NCI-H1092 treated with DMSO at 0.1 percent for 48 hours (cell line): Measurements from ENCODE around the gene SNX6.
"Not testable (repeated sequence)": the region's sequence is repeated elsewhere in the genome, so short reads cannot be mapped to it uniquely, and the experiment has no call there.

ENCODE experiments used
- DNase-seq: peaks from one replicate; lab custom pipeline; 2025; lab: John Stamatoyannopoulos, UW

SNX6 gene

GRCh38 chr14:34562776-34563150 lies 67.2 kb downstream of the SNX6 start:
- no peak for DNase-seq

DNA sequence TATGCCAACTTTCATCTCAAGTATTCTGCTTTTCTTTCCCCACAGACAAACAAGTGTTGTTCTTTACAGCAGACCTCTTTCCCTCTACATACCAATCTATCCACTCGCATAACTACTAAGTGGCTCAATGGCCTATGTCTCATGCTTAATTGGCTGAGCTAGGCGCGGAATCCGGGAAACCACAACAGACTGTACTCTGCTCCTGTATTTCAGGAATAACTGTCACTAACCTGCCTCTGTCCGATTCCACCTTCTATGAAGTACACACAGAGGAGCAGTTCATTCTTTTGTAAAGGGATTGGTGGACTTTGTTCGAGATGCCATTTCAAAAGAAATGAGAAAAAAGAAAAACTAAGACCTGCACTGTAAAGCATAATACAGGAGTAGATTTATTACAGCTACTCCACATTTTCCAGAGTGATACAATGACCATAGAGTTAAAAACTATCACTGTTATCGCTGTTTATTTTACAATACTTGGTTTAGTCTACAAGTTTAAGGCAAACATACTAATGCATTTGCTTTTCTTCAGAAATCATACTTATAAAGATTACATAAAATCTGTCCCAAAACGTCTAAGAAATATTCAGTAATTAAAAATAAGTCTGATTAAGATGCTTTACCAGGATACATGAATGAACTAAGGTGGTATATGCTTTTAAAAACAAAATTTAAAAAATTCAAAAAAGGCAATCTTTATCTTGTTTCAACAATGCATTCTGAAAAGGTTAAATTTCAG lies 67.7 kb downstream of the SNX6 start:
- DNase-seq: not testable (repeated sequence)

GRCh38 chr14:34556498-34556829 lies 73.5 kb downstream of the SNX6 start:
- not testable (repeated sequence) for DNase-seq

DNA sequence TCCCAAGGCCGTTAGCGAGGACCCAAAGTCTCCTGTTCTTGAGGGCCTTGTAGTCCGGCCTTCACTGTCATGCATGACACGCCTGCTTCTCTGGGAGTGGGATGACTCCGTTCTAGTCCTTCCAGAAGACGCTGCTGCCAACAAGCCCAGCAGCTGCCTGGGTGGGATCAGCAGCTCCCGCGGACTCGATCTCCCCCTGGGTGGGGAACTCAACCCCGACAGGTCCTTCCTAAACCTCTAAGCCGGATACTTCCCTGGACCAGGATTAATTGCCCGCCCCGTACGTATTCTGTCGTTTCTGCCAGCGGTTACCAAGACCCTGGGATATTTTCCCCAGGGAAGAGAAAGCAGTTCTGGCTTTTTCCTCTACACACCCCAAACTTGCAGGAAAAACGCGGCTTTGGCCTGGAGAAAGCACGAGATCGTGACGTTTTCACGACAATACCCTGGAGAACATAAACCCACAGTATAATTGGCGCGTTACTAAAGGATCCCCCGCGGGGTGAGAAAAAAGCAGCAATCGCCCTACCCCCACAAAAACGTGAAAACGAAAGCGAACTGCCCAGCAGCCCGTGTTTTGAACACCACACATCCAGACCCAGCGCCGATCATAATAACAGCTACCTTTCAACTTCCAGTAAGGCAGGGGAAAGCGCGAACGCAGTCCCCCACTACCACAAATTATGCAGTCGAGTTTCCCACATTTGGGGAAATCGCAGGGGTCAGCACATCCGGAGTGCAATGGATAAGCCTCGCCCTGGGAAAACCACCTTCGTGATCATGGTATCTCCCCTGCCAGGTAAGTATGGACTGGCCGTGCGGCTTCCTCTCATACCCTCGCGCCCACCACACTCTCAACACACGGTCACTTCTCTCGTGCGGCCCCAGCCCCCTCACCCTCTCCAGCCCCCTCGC lies 74.1 kb downstream of the SNX6 start:
- DNase-seq: not testable (repeated sequence)

- no peak for DNase-seq
Measured at GRCh38 chr14:34554540-34555250, 75.3 kb downstream of the SNX6 start.

DNA sequence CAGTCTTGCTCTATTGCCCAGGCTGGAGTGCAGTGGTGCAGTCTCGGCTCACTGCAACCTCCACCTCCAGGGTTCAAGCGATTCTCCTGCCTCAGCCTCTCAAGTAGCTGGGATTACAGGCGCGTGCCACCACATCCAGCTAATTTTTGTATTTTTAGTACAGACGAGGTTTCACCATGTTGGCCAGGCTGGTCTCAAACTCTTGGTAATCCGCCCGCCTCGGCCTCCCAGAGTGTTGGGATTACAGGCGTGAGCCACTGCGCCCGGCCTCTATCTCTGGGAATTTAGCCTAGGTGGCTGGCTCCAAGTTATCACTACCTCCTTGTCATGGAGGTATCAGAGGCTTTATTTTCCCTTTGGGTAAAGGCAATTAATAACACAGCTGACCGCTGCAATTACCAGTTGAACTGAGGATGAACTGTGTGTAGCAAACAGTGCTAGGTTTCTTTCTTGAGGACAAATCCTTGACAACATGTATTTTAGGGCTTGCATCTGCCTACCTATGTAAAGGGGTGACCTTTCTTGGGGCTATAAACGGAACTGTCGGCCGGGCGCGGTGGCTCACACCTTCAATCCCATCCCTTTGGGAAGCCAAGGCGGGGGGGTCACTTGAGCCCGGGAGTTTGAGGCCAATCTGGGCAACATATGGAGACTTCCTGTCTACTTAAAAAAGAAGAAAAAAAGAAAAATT lies 80.5 kb downstream of the SNX6 start:
- DNase-seq: not testable (repeated sequence)

GRCh38 chr14:34548472-34548981 lies 81.4 kb downstream of the SNX6 start:
- DNase-seq: no peak

DNA sequence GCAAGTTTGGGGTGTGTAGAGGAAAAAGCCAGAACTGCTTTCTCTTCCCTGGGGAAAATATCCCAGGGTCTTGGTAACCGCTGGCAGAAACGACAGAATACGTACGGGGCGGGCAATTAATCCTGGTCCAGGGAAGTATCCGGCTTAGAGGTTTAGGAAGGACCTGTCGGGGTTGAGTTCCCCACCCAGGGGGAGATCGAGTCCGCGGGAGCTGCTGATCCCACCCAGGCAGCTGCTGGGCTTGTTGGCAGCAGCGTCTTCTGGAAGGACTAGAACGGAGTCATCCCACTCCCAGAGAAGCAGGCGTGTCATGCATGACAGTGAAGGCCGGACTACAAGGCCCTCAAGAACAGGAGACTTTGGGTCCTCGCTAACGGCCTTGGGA lies 82.8 kb downstream of the SNX6 start:
- not testable (repeated sequence) for DNase-seq

DNA sequence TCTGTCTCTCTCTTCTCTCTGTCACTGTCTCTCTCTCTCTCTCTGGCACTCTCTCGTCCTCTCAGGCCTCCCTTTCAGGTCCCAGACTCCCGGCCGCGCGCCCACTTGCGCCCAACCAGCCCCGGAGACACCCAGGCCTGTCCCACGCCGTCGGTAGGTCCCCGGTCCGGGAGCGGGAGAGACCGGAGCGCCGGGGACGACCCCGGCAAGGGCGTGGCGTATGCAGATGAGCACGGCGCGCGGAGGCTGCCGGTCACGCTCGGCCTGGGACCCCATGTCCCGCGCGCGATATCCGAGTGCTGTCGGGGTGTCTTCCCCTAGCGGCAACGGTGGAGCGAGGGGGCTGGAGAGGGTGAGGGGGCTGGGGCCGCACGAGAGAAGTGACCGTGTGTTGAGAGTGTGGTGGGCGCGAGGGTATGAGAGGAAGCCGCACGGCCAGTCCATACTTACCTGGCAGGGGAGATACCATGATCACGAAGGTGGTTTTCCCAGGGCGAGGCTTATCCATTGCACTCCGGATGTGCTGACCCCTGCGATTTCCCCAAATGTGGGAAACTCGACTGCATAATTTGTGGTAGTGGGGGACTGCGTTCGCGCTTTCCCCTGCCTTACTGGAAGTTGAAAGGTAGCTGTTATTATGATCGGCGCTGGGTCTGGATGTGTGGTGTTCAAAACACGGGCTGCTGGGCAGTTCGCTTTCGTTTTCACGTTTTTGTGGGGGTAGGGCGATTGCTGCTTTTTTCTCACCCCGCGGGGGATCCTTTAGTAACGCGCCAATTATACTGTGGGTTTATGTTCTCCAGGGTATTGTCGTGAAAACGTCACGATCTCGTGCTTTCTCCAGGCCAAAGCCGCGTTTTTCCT lies 83.4 kb downstream of the SNX6 start:
- DNase-seq: not testable (repeated sequence)

GRCh38 chr14:34540181-34541059 lies 89.5 kb downstream of the SNX6 start:
- DNase-seq: not testable (repeated sequence)

DNA sequence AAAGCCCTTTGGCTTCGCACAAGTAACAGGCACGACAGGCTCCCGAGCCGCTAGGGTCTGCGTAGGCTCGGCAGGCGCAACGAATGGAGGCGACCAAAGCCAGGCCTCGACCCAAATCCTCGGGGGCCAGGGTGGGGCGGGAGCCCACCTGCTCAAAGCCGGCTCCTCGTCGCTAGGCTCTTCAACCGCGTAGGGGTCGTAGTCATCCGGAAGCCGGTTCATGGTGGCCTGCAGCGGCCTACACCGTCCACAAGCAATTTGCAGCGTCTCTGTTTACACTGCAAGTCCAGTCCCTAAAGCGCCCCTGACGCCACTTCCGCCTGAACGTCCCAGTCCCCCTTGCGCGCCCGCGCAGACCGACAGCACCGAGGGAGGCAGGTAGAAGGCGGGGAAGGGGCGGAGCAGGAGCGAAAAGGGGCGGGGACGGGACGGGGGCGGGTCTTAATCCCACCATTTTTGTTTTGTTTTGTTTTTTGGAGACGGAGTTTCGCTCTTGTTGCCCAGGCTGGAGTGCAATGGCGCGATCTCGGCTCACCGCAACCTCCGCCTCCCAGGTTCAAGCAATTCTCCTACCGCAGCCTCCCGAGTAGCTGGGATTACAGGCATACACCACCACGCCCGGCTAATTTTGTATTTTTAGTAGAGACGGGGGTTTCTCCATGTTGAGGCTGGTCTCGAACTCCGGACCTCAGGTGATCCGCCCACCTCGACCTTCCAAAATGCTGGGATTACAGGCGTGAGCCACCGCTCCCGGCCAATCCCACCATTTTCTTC lies 90.4 kb downstream of the SNX6 start, which contains the start of gene EAPP:
TSS of gene EAPP (minus strand) at position 295 of the 774 bp plus-strand sequence. CDS start at position 222, 73 bp downstream.
- DNase-seq: no peak

GRCh38 chr14:34538871-34539406 lies 91.0 kb downstream of the SNX6 start:
- DNase-seq: no peak

- not testable (repeated sequence) for DNase-seq
Measured at GRCh38 chr14:34538096-34538495, 91.9 kb downstream of the SNX6 start.

DNA sequence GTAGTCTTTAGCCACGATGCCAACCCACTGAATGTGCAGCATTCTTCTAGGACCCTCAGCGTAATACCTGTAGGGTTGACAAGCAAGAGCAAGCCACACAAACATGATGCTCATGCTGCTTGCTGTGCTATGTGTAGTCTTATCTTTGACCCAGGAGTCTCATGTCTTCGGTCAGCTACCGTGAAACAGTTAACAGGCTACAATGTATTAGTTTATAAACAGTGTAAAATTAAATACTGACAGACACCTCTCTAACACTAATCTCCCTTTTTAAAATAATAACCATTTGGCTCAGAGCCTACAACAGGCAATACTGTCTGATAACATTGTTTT lies 92.3 kb downstream of the SNX6 start:
- no peak for DNase-seq

DNA sequence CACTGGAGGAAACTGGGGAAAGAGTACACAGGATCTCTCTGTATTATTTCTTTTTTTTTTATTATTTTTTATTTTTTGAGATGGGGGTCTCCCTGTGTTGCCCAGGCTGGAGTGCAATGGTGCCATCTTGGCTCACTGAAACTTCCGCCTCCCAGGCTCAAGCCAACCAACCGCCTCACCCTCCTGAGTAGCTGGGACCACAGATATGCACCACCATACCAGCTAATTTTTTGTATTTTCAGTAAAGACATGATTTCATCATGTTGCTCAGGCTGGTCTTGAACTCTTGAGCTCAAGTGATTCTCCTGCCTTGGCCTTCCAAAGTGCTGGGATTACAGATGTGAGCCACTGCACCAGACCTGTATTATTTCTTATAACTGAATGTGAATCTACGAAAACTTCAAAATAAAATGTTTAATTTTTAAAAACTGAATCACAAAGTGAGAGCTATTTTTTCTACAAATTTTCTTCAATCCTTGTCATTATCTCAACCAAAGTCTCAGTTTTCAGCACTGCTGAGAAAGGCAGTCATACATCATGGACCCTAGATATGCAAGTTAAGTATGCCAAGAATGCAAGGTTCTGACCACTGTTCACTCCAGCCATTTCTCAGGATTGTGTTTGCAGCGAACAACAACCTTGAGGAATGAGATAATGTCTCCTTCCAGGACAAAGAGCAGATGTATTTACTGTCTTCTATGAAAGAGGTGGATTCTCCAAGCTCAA lies 92.8 kb downstream of the SNX6 start:
- DNase-seq: no peak

- no peak for DNase-seq
Measured at GRCh38 chr14:34527591-34527990, 102.4 kb downstream of the SNX6 start.

GRCh38 chr14:34524216-34524615 lies 105.7 kb downstream of the SNX6 start:
- not testable (repeated sequence) for DNase-seq

- DNase-seq: no peak
Measured at GRCh38 chr14:34522496-34522895, 107.5 kb downstream of the SNX6 start.
